HG03432 (cell line): ENCODE measurements around the gene PRKAR2A.
"Not testable (repeated sequence)": the region's sequence is repeated elsewhere in the genome, so short reads cannot be mapped to it uniquely, and the experiment has no call there.

ENCODE experiments used
- ATAC-seq: cut with Tn5 transposase; IDR thresholded peaks from one replicate; pipeline ENCODE4 v1.9.1; 2021; ENCODE audit warnings: mild to moderate bottlenecking, moderate library complexity; ENCODE audit not compliant: unreplicated experiment

Gene PRKAR2A

DNA sequence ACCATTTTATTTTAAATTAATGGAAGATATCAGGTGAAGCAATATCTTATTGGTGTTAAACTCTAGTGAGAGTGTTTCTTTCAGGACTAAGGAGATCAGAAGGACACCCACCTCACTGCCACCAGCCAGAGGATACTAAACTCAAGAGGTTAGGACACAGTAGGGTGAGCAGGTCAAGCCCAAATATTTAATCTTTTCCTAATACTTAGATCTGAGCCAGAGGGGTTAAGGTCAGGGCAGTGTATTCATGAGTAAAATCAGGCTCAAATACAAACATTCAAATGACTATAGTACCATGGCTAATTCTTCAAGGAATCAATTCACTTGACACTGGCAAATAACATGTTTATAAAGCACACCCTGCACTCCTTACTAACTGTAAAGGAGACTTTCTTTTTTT is 65.6 kb downstream of the PRKAR2A start:
- no peak for ATAC-seq

DNA sequence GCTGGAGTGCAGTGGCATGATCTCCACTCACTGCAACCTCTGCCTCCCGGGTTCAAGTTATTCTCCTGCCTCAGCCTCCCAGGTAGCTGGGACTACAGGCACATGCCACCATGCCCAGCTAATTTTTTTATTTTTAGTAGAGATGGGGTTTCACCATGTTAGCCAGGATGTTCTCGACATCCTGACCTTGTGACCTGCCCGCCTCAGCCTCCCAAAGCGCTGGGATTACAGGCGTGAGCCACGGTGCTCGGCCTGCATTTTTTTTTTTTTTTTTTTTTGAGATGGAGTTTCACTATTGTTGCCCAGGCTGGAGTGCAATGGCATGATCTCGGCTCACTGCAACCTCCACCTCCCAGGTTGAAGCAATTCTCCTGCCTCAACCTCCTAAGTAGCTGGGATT is 69.1 kb downstream of the PRKAR2A start:
- ATAC-seq, result not testable (repeated sequence)

- ATAC-seq, result no peak
Measured at GRCh38 chr3:48776854-48777253, 70.8 kb downstream of the PRKAR2A start.

DNA sequence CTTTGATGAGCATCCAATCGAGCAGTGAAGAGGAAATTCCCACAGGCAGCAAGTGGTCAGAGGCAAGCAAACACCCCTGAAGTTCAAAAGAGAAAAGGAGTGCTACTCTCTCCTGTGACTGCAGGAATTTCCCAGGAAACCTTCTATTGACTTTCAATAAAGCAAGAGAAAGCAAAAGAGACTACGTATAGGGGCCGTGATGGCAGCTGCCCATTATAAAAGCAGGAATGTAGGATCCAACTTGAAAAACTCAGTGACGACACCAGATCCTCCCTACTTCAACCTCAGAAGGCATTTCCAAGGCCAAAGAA is 77.5 kb downstream of the PRKAR2A start:
- ATAC-seq, result no peak

- no peak for ATAC-seq
Measured at GRCh38 chr3:48765376-48765775, 82.3 kb downstream of the PRKAR2A start.

DNA sequence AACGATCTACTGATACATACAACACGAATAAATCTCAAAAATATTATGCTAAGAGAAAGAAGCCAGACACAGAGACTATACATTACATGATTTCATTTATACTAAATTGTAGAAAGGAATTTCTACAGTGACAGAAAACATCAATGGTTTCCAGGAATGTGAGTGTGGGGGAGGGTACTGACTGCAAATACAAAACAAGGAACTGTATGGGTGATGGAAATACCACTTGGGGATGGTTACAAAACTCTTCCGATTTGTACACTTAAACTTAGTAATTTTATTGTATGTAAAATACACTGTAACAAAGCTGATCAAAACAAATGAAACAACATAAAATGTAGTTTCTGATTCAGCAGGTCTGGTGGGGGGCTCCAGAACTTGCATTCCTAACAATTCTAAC is 84.9 kb downstream of the PRKAR2A start:
- no peak for ATAC-seq

DNA sequence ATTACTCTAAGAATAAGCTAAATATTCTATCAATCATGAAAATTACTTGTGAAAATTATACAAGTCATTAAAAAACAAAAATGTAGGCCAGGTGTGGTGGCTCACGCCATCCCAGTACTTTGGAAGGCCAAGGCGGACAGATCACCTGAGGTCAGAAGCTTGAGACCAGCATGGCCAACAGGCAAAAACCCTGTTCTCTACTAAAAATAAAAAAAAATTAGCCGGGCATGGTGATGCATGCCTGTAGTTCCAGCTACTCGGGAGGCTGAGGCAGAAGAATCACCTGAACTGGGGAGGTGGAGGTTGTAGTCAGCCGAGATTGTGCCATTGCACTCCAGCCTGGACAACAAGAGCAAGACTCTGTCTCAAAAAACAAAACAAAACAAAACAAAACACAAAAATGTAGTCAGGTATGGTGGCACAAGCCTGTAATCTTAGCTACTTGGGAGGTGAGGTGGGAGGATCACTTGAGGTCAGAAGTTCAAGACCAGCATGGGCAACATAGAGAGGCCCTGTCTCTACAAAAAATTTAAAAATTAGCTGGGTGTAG is 87.6 kb downstream of the PRKAR2A start:
- ATAC-seq, result not testable (repeated sequence)

DNA sequence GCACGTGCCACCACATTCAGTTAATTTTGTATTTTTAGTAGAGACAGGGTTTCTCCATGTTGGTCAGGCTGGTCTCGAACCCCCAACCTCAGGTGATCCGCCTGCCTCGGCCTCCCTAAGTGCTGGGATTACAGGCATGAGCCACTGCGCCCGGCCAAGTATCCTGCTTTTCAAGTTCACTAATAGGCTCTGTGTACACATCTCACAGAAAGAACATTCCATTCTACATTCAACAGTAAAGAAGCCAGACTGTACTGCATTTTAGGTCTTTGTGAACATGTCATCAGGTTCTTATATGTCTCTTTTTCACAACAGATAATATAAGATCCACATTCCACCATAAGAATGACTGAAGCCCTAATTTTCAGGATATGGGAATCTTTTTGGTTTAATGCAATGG is 88.1 kb downstream of the PRKAR2A start:
- not testable (repeated sequence) for ATAC-seq

- ATAC-seq, result no peak
Measured at GRCh38 chr3:48759071-48759470, 88.6 kb downstream of the PRKAR2A start.

DNA sequence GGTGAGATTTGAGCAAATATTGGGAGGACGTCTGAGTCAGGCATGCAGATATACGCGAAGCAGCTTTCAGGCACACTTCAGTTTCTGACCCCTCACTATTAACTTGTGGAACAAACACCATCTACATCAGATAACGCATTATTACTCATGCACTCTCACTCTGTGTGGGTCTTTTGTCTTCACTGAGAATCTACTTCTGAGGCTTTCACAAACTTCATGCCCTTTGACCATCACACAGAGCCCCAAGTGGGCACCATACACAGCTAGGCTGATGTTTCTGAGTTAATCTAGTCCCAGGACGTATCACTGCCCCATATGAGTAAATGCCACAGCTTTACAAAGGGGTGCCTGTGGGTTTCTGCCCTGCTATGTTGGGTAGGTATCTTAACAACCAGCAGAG is 91.0 kb downstream of the PRKAR2A start:
- ATAC-seq, result no peak

DNA sequence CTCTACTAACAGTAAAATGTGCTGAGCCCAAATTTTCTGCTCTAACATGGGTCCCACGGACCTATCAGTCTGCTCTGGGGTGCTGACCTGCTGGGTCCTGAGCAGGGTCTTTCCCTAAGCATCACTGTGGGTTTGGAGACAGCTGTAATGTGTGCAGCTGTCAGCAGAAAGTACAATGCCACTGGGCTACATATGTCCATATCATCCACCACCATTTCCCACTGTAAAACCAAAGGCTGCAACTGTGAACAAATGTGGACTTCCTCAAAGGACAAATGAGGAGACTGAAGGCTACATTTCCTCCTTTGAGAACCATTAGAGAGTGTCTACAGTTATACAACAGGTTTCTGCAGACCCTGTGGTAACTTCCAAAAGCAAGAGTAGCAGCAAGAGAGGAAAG is 96.8 kb downstream of the PRKAR2A start:
- no peak for ATAC-seq

DNA sequence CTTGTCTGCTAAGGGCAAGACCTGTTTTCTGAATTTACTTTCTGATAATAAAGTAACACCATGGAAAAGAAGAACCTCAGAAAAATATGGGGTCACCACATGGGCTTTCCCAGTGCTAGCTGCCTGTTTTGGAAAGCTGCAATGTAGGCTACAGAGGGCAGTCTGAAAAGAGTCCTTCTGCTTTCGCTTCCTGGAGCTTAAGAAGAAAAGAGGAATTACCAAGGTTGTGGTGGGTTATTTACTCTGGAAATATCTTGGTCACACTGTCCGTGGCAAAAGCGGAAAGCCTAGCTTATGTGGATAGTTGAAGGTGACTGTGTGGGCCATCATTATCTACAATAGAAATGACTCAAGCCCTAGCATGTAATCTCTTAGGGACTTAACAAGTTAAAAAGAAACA is 98.9 kb downstream of the PRKAR2A start:
- no peak for ATAC-seq

DNA sequence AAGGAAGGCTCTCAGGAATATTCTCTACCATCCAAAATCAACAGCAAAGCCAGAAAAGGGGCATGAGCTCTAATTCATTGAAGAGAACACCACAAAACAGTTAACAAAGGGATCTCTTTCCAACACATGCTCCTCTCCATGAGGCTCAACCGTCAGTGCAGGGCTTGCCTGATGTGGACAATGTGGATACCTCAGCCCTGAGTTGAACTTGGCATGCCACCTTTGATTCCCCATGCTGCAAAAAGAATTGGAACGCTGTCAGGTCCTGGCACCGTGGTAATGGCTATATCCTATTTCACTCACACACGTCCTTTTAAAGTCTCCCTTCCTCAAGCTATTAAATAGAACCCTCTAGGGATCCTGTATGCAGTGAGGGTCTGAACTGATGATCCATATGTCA is 100.0 kb downstream of the PRKAR2A start:
- ATAC-seq, result no peak

- ATAC-seq, result no peak
Measured at GRCh38 chr3:48747015-48747615, 100.6 kb downstream of the PRKAR2A start.

DNA sequence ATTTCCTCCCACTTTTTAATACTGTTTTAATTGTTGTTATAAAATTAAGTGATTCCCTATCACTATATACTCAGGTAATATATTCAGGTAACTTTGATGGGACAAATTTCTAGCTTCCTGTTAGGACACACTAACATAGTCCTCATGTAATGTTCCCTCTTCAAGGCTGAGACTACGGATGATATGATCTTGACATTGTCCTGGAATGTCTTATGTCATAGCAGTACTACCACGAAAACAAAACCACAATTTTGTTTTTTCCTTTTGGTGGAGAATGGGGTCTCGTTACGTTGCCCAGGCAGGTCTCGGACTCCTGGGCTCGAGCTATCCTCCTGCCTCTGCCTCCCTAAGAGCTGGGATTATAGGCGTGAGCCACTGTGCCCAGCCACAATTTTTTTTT is 103.9 kb downstream of the PRKAR2A start:
- ATAC-seq, result no peak

- ATAC-seq, result not testable (repeated sequence)
Measured at GRCh38 chr3:48741226-48741625, 106.4 kb downstream of the PRKAR2A start.

GRCh38 chr3:48739955-48740823 is 107.5 kb downstream of the PRKAR2A start:
- no peak for ATAC-seq

DNA sequence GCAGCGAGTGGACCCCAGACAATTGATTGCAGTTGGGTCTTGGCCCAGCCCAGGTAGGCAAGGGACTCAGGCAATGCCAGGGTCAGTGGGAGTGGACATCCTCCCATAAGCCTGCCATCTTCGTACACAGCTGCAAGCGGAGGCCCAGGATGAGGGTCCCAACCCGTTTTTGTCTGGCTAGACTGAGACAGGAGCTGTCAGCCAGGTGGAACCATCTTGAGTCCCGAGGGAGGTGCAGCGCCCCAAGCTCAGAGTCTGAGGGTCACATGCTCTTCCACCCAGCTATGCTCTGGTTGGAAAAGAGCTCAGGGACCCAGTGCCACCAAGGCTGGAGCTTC is 108.1 kb downstream of the PRKAR2A start:
- no peak for ATAC-seq

GRCh38 chr3:48738926-48739616 is 108.6 kb downstream of the PRKAR2A start:
- ATAC-seq, result no peak

GRCh38 chr3:48738144-48738536 is 109.5 kb downstream of the PRKAR2A start:
- ATAC-seq, result no peak

- not testable (repeated sequence) for ATAC-seq
Measured at GRCh38 chr3:48735075-48735767, 112.5 kb downstream of the PRKAR2A start.
